Kidney epithelial cell (primary cell): ENCODE measurements around the gene FBLN2. TPM values are rescaled to one million over a fixed set of nuclear protein-coding genes. Genes with fewer than 3 reads are reported as not detected.
A peak's percentile ranks its signal among the peaks of the same experiment; 100 is the strongest.

ENCODE experiments used
- DNase-seq: peaks from one replicate; pipeline ENCODE4 v3.0.0-alpha.2; 2010; ENCODE audit warnings: low read depth
- H3K27me3 ChIP-seq: 2 replicates; pipeline ENCODE4 v1.6.0; 2011; ENCODE audit warnings: low read length; ENCODE audit not compliant: control insufficient read depth, insufficient read depth
- H3K36me3 ChIP-seq: 2 replicates; pipeline ENCODE4 v1.5.1; 2011; ENCODE audit warnings: low read length; ENCODE audit not compliant: control insufficient read depth, insufficient read depth
- H3K4me3 ChIP-seq: 2 replicates; pipeline ENCODE4 v1.5.1; 2011; ENCODE audit warnings: low read depth, mild to moderate bottlenecking, control low read depth, low read length
- total RNA-seq: library from RNA; depleted of rRNA; stranded (reverse); fragments of >200 nt; gene quantifications from 2 replicates; pipeline ENCODE4 v1.2.3, GENCODE V29; 2015
- TF ChIP-seq, protein P1 (sequence below): IDR thresholded peaks from 2 replicates; pipeline ENCODE4 v1.5.1; 2011; ENCODE audit warnings: mild to moderate bottlenecking, moderate library complexity, low read length, control low read depth, inconsistent platforms; ENCODE audit not compliant: insufficient read depth, poor library complexity, severe bottlenecking

FBLN2 gene
- total RNA-seq, 1 donor from 2014 or later: 6.7 TPM

DNA sequence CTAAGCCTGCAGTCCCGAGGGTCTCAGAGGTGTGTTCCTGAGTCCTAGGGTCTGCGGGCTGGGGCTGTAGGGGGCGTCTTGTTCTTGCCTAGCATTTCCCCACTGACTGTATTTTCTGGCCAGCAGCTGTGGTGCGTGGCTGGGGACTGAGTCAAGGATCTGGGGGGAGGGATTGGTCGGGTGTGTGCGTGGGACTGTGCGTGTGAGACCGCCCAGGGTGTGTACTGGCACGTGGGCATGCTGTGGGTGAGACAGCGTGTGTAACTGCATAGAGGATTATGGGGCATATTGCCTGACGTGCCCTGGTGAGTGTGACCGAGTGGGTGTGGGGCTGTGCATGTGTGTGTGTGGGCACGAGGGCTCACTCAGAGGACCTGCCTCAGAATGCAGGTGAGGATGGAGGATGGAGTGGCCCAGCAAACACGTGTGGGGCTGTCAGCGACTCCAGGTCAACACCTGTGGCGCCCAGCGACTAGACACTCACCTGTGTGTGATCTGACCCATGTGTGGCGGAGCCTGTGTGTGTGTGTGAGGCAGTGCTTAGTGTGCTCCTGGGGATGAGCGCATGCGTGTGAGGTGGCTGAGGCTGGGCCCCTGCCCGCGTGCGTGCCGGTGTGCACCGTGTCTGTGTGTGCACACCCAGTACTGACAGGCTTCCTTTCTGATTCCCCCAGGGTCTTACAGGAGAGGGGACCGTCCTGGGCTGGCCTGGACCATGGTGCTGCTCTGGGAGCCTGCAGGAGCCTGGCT is 20.9 kb downstream of the FBLN2 start:
- Histone ChIP-seq H3K36me3 (no peaks in the 10 kb centered on the region), H3K4me3 (no peak overlapping the region), H3K27me3 (peaks cover 20% of the 10 kb centered on the region)
- no peak for DNase-seq
- TF ChIP-seq, protein P1, sequence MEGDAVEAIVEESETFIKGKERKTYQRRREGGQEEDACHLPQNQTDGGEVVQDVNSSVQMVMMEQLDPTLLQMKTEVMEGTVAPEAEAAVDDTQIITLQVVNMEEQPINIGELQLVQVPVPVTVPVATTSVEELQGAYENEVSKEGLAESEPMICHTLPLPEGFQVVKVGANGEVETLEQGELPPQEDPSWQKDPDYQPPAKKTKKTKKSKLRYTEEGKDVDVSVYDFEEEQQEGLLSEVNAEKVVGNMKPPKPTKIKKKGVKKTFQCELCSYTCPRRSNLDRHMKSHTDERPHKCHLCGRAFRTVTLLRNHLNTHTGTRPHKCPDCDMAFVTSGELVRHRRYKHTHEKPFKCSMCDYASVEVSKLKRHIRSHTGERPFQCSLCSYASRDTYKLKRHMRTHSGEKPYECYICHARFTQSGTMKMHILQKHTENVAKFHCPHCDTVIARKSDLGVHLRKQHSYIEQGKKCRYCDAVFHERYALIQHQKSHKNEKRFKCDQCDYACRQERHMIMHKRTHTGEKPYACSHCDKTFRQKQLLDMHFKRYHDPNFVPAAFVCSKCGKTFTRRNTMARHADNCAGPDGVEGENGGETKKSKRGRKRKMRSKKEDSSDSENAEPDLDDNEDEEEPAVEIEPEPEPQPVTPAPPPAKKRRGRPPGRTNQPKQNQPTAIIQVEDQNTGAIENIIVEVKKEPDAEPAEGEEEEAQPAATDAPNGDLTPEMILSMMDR: no peak

DNA sequence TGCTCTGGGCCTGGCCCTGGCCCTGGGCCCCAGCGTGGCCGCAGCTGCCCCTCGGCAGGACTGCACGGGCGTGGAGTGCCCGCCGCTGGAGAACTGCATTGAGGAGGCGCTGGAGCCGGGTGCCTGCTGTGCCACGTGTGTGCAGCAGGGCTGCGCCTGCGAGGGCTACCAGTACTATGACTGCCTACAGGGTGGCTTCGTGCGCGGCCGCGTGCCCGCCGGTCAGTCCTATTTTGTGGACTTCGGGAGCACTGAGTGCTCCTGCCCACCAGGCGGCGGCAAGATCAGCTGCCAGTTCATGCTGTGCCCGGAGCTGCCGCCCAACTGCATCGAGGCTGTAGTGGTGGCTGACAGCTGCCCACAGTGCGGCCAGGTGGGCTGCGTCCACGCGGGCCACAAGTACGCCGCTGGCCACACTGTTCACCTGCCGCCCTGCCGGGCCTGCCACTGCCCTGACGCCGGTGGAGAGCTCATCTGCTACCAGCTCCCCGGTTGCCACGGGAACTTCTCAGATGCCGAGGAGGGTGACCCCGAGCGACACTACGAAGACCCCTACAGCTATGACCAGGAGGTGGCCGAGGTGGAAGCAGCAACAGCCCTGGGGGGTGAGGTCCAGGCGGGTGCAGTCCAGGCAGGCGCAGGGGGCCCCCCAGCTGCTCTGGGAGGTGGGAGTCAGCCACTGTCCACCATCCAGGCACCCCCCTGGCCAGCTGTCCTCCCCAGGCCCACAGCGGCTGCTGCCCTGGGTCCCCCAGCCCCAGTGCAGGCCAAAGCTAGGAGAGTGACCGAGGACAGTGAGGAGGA is 21.7 kb downstream of the FBLN2 start:
- peaks cover 22% of the 10 kb centered on the region for H3K27me3 ChIP-seq
- no peak for DNase-seq

DNA sequence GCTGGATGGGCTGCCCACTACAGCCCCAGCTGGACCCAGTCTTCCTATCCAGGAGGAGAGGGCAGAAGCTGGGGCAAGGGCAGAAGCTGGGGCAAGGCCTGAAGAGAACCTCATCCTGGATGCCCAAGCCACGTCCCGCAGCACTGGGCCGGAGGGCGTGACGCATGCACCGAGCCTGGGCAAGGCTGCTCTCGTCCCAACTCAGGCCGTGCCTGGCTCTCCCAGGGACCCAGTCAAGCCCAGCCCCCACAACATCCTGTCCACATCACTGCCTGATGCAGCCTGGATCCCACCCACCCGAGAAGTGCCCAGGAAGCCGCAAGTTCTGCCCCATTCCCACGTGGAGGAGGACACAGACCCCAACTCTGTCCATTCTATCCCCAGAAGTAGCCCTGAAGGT is 22.3 kb downstream of the FBLN2 start:
- Histone ChIP-seq H3K36me3 (no peaks in the 10 kb centered on the region), H3K4me3 (no peak overlapping the region), H3K27me3 (peaks cover 22% of the 10 kb centered on the region)
- TF ChIP-seq, protein P1: no peak
- DNase-seq: no peak

More for the DNA sequence above, 21.7 kb downstream of the FBLN2 start:
- Histone ChIP-seq H3K4me3 (no peak overlapping the region), H3K36me3 (no peaks in the 10 kb centered on the region)
- TF ChIP-seq, protein P1: peak; percentile 14

DNA sequence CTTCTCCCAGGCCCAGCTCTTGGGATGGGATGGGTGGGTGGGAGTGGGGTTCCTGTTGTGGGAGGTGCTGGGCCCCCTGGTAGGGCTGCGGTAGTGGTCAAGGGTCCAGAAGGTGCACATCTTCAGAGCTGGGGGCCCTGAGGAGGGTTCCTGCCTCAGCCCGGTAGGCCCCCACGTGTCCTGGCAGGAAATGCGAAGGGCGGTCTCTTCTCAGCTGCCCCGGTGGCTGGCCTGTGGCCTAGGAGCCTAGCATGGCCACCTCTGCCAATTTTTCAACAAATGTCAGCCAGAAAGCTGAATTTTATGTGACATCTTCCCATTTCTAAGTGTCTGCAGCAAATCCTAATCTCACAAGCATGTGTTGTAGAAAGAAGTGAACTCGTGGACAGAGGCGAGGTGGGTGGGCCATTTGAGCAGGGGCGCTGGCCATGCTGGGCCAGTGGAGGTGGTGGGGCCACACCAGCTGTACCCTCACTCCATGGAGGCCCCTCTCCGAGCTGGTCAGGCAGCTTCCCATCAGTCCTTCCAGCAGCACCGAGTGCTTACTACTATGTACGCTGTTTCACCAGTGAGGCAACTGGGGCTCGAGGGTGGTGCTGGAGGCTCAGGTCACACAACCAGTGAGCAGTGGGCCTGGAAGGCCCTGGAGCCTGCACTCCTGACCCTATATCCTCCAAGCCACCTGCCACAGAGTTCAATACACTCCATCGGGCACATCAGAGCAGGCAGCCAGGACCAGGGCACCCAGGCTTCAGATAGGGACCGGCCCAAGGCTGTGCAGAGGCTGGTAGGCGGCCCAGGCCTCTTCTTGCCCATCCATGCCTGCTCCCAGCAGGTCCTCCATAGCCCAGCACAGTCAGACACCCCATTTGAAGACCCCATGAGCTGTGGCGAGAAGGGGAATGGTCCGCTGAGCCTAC is 23.2 kb downstream of the FBLN2 start:
- peaks cover 22% of the 10 kb centered on the region for H3K27me3 ChIP-seq
- no peak overlapping the region for H3K4me3 ChIP-seq
- no peaks in the 10 kb centered on the region for H3K36me3 ChIP-seq

DNA sequence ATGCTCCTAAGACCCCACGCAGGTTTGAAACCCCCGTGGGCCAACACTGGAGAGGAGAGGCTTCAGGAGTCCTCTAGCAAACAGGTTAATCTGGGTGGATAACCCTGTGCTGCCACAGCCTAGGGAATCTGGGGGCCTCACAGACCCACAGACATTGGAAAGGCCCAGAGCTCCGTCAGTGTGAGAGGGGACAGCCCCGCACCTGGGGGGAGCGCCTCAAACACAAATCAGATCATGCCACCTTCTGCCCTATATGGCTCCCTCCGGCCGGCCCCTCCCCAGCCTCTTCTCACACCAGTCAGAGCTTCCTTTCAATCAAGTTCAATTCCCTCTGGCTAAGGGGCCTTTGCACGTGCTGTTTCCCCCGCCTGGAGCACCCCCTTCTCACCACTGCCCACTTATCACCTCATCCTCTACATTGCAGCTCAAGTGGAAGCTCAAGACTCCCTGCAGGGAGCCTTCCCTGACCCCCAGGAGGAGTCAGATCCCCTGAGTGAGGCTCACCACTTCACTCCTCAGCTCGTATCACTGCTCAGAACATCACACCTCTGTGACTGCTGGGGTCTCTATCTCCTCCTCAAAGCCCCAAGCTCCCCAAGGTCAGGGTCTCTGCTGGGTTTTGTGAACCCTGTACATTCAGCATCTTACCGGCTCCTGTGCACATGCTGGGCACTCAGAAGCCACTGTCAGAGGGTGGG is 24.1 kb downstream of the FBLN2 start:
- Histone ChIP-seq H3K36me3 (no peaks in the 10 kb centered on the region), H3K4me3 (no peak overlapping the region), H3K27me3 (peaks cover 22% of the 10 kb centered on the region)
- DNase-seq: no peak
- TF ChIP-seq, protein P1: no peak

More for the DNA sequence above, 23.2 kb downstream of the FBLN2 start:
- TF ChIP-seq, protein P1: no peak
- DNase-seq: no peak
